ENCODE measurements around the gene ZCRB1.
"Not testable (repeated sequence)": the region's sequence is repeated elsewhere in the genome, so short reads cannot be mapped to it uniquely, and the experiment has no call there.

The ZCRB1 gene

DNA sequence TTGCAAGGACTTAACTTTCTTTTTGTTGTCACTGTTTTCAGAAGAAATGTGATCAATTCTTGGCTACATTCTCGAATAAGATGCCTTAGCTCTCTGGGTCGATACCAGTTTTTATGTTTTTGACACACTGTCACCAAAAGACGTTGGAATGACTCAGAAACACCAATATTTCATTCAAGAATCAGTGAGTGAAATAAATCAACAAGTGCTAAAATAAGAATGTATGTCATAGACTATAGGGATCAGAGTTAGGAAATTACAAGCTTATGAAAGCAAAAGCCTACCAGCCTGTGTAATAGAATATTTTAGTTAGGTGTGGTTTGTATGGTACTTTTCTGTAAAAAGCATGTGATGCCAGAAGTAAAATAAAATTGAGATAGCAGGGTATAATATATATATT, 17.8 kb upstream of the ZCRB1 start:
- DNase-seq (ENCODE audit: low read depth): no peak
- TF ChIP-seq, protein P1, sequence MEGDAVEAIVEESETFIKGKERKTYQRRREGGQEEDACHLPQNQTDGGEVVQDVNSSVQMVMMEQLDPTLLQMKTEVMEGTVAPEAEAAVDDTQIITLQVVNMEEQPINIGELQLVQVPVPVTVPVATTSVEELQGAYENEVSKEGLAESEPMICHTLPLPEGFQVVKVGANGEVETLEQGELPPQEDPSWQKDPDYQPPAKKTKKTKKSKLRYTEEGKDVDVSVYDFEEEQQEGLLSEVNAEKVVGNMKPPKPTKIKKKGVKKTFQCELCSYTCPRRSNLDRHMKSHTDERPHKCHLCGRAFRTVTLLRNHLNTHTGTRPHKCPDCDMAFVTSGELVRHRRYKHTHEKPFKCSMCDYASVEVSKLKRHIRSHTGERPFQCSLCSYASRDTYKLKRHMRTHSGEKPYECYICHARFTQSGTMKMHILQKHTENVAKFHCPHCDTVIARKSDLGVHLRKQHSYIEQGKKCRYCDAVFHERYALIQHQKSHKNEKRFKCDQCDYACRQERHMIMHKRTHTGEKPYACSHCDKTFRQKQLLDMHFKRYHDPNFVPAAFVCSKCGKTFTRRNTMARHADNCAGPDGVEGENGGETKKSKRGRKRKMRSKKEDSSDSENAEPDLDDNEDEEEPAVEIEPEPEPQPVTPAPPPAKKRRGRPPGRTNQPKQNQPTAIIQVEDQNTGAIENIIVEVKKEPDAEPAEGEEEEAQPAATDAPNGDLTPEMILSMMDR (conservative IDR thresholded peaks at IDR 0.05; ENCODE audit: control insufficient read depth, insufficient read depth, low read depth, low read length): no peak
- H3K4me3 ChIP-seq (ENCODE audit: control insufficient read depth, low read depth, low read length): no peak overlapping the region

GRCh38 chr12:42342028-42342427, 16.1 kb upstream of the ZCRB1 start:
- H3K4me3 ChIP-seq (ENCODE audit: control insufficient read depth, low read depth, low read length): no peak overlapping the region
- TF ChIP-seq, protein P1 (conservative IDR thresholded peaks at IDR 0.05; ENCODE audit: control insufficient read depth, insufficient read depth, low read depth, low read length): no peak
- DNase-seq (ENCODE audit: low read depth): no peak

GRCh38 chr12:42338280-42338679, 12.4 kb upstream of the ZCRB1 start:
- H3K4me3 ChIP-seq (ENCODE audit: control insufficient read depth, low read depth, low read length): no peak overlapping the region
- DNase-seq (ENCODE audit: low read depth): no peak
- TF ChIP-seq, protein P1 (conservative IDR thresholded peaks at IDR 0.05; ENCODE audit: control insufficient read depth, insufficient read depth, low read depth, low read length): no peak

DNA sequence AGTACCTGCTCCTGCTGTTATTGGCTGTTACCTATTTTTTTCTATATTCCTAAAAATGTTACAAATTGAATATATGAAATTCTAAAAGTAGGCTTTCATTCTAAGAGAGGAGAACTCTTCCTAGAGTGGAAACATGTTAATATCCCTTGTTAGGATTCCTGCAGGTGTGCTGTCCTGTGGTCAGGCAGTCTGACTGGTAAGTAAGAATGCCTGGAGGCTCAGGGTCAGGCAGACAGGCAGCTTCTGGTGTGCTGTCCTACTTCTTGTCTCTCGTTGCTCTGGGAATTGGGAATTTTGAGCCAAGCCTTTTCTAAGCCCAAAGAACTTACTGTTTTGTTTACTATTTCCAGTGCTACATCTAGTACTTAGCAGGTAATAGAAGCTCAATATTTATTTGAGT, 10.4 kb upstream of the ZCRB1 start:
- H3K4me3 ChIP-seq (ENCODE audit: control insufficient read depth, low read depth, low read length): no peak overlapping the region
- TF ChIP-seq, protein P1 (conservative IDR thresholded peaks at IDR 0.05; ENCODE audit: control insufficient read depth, insufficient read depth, low read depth, low read length): no peak
- DNase-seq (ENCODE audit: low read depth): no peak

GRCh38 chr12:42332301-42333285, 6.7 kb upstream of the ZCRB1 start:
- H3K4me3 ChIP-seq (ENCODE audit: control insufficient read depth, low read depth, low read length): no peak overlapping the region
- peak; percentile 60 for DNase-seq (ENCODE audit: low read depth)
- TF ChIP-seq, protein P1 (conservative IDR thresholded peaks at IDR 0.05; ENCODE audit: control insufficient read depth, insufficient read depth, low read depth, low read length): peak; percentile 55

GRCh38 chr12:42330097-42330496, 4.2 kb upstream of the ZCRB1 start:
- not testable (repeated sequence) for H3K4me3 ChIP-seq (ENCODE audit: control insufficient read depth, low read depth, low read length); DNase-seq (ENCODE audit: low read depth)

- TF ChIP-seq, protein P1 (conservative IDR thresholded peaks at IDR 0.05; ENCODE audit: control insufficient read depth, insufficient read depth, low read depth, low read length): no peak
- peak overlapping the region; percentile 83 for H3K4me3 ChIP-seq (ENCODE audit: control insufficient read depth, low read depth, low read length)
- DNase-seq (ENCODE audit: low read depth): no peak
Measured at GRCh38 chr12:42327227-42327590, 1.3 kb upstream of the ZCRB1 start.

Data from fibroblast of mammary gland (primary cell).